Activated CD4-positive, alpha-beta T cell treated with anti-CD3 and anti-CD28 coated beads, Interleukin-2, amount 10 ng/mL, durations not matched to agents 24 days and 14 days (primary cell): ENCODE results near the gene NIPAL4. TPM values are rescaled to one million over a fixed set of nuclear protein-coding genes. Genes with fewer than 3 reads are reported as not detected.

Experiments used
- DNase-seq: peaks from one replicate; pipeline ENCODE4 v3.0.0; 2022
- H3K27ac Mint-ChIP-seq: one replicate; pipeline ENCODE4 v1.8.0; 2022; ENCODE audit warnings: mild to moderate bottlenecking, mixed read lengths
- H3K27me3 Mint-ChIP-seq: one replicate; pipeline ENCODE4 v1.8.0; 2022; ENCODE audit warnings: mixed read lengths
- H3K36me3 Mint-ChIP-seq: one replicate; pipeline ENCODE4 v1.8.0; 2022; ENCODE audit warnings: low read depth, mild to moderate bottlenecking, mixed read lengths
- H3K4me1 Mint-ChIP-seq: one replicate; pipeline ENCODE4 v1.8.0; 2021; ENCODE audit warnings: mixed read lengths
- H3K4me3 Mint-ChIP-seq: one replicate; pipeline ENCODE4 v1.8.0; 2022; ENCODE audit warnings: mild to moderate bottlenecking, moderate library complexity, mixed read lengths
- H3K9me3 Mint-ChIP-seq: one replicate; pipeline ENCODE4 v1.8.0; 2021; ENCODE audit warnings: mixed read lengths
- intact Hi-C: fragments of 100-400 bp; cut with micrococcal nuclease; formaldehyde crosslinking; loops from one replicate; pipeline ENCODE4 v1.15.1; 2023
- total RNA-seq: library from RNA; stranded (reverse); gene quantifications from 2 replicates; pipeline ENCODE4 v1.2.3, GENCODE V29; 2022

NIPAL4 gene
- total RNA-seq, 1 donor from 2014 or later = 2.7 TPM

DNA sequence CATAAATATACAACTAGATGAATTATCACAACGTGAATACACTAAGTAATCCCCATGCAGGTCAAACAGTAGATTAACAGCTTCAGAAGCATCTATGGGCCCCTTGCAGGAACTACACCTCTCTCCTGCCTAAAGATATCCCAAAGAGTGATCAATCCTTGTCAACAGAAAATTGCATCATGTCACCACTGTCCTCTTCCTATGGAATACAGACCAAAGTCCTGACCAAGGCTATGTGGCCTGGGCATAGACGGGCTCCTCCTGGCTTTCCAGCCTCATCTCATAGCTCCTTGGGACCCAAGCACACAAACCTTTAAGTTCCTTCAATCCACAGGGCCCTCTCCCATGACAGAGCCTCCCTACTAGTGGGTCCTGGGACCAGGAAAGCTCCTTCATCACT lies 25.3 kb downstream of the NIPAL4 start:
- H3K9me3 Mint-ChIP-seq = no peaks in the 10 kb centered on the region
- peaks cover 66% of the 10 kb centered on the region for H3K4me1 Mint-ChIP-seq
- no peaks in the 10 kb centered on the region for H3K27me3 Mint-ChIP-seq
- peak overlapping the region; percentile 64 for H3K27ac Mint-ChIP-seq
- intact Hi-C loops = no loop called here
- no peak for DNase-seq
- no peak overlapping the region for H3K4me3 Mint-ChIP-seq
- H3K36me3 Mint-ChIP-seq = peaks cover 87% of the 10 kb centered on the region

DNA sequence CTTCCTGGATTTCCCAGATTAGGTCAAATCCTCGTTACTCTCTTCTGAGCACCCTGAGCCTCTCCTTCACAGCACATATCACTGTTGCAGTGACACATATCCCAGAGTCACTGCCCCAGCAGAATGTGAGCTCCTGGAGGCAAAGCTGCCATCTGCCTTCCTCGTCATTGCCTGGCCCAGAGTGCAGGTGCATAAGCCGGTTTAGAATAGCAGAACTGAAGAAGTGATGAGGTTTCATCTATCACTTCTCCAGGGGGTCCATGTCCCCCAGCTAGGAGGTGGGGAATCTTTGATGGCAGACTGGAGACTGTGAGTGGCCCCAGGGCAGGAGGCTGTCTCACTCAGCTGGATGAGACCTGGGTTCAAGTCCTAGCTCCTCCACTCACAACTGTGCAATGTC lies 25.8 kb downstream of the NIPAL4 start:
- Mint-ChIP-seq H3K36me3 (peaks cover 87% of the 10 kb centered on the region), H3K4me3 (no peak overlapping the region), H3K4me1 (peaks cover 63% of the 10 kb centered on the region), H3K27me3 (no peaks in the 10 kb centered on the region), H3K9me3 (no peaks in the 10 kb centered on the region), H3K27ac (peak overlapping the region; percentile 64)
- no peak for DNase-seq
- intact Hi-C loops = no loop called here

DNA sequence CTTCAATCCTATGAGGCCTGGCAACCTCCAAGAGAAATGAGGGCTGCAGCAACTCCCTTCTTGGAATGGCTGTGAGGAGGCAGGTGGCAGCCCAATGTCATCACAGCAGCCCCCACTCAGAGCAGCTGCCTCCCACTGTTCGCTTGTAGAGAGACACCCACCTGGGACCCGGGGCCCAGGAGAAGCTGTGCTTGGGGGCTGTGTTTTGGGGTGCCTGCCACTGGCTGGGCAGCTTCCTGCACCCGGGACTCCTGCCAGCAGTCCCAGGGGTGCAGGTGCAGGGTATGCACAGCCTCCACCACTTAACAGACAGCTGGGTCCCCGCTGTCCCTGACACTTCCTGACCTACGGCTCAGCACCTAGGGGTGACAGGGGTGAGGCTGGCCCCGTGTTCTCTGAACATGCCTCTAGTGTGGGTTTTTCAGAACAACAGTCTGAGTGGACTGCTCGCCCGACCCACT lies 26.2 kb downstream of the NIPAL4 start:
- H3K9me3 Mint-ChIP-seq = no peaks in the 10 kb centered on the region
- H3K27ac Mint-ChIP-seq = peak overlapping the region; percentile 78
- peaks cover 59% of the 10 kb centered on the region for H3K4me1 Mint-ChIP-seq
- peaks cover 87% of the 10 kb centered on the region for H3K36me3 Mint-ChIP-seq
- intact Hi-C loops = no loop called here
- no peaks in the 10 kb centered on the region for H3K27me3 Mint-ChIP-seq
- no peak overlapping the region for H3K4me3 Mint-ChIP-seq
- no peak for DNase-seq

DNA sequence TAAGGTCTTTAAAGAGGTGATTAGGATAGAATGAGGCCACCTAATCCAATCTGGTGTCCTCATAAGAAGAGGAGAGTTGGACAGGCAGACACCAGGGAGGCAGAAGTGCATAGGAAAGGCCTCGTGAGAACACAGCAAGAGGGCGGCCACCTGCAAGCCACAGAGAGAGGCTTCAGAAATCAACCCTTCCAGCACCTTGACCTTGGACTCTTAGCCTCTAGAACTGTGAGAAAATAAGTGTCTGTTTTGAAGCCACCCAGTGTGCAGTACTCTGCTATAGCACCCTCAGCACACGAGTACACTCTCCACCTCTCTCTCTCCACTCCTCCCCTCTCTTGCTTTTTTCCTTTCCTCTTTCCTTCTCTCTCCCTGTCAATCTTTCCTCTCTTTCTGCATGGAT lies 26.8 kb downstream of the NIPAL4 start:
- H3K27ac Mint-ChIP-seq = peak overlapping the region; percentile 78
- DNase-seq = no peak
- H3K4me3 Mint-ChIP-seq = peak overlapping the region; percentile 55
- H3K4me1 Mint-ChIP-seq = peaks cover 56% of the 10 kb centered on the region
- intact Hi-C loops = no loop called here
- peaks cover 90% of the 10 kb centered on the region for H3K36me3 Mint-ChIP-seq
- H3K9me3 Mint-ChIP-seq = no peaks in the 10 kb centered on the region
- H3K27me3 Mint-ChIP-seq = no peaks in the 10 kb centered on the region

DNA sequence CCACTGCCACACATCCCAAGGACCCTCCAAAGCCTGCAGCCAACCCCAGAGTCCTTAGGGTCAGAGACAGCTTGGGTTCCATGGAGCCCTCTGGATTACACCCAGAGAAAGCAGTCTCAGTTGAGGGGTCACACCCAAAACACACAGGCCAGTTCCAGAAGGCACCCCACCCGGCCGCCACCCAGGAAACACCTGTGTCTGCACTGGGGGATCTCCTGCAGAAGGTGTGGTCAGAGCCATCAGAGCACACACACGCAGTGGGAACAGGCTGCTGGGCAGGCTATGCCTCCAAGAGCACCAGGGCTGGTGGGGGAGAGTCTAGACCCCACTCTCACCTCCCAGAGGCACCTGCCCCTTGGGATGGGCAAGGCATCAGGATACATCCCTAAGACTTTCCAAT lies 27.3 kb downstream of the NIPAL4 start:
- DNase-seq = peak; percentile 77
- intact Hi-C loops = no loop called here
- Mint-ChIP-seq H3K9me3 (no peaks in the 10 kb centered on the region), H3K36me3 (peaks cover 88% of the 10 kb centered on the region), H3K27ac (peak overlapping the region; percentile 78), H3K4me1 (peaks cover 51% of the 10 kb centered on the region), H3K27me3 (no peaks in the 10 kb centered on the region), H3K4me3 (peak overlapping the region; percentile 55)

DNA sequence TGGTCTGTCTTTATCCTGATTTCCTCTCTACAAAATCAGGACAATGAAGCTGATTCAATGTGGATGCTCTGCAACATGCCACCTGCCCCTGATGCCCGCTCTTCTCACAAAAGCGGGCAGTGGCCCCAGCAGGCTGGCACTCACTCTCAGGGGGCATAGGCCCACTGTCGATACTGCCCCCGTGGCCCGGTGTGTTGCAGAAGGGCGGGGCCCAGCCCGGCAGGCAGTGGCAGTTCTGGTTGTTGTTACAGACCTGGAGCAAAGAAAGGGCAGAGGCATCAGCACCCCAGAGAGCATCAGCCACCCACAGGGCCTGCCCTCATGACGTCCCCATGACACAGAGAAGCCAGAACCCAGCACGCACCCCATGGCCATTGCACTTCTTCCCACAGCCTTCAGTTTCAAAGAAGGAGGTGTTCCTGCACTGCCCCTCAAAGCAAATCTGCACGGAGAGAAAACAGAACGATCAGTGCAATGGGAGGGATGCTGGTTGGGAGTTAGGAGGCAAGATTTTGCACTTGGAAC lies 31.5 kb downstream of the NIPAL4 start:
- DNase-seq = no peak
- H3K27ac Mint-ChIP-seq = no peak overlapping the region
- H3K36me3 Mint-ChIP-seq = peaks cover 78% of the 10 kb centered on the region
- H3K4me3 Mint-ChIP-seq = no peak overlapping the region
- no peaks in the 10 kb centered on the region for H3K27me3 Mint-ChIP-seq
- intact Hi-C loops = no loop called here
- H3K4me1 Mint-ChIP-seq = peaks cover 40% of the 10 kb centered on the region
- H3K9me3 Mint-ChIP-seq = no peaks in the 10 kb centered on the region

DNA sequence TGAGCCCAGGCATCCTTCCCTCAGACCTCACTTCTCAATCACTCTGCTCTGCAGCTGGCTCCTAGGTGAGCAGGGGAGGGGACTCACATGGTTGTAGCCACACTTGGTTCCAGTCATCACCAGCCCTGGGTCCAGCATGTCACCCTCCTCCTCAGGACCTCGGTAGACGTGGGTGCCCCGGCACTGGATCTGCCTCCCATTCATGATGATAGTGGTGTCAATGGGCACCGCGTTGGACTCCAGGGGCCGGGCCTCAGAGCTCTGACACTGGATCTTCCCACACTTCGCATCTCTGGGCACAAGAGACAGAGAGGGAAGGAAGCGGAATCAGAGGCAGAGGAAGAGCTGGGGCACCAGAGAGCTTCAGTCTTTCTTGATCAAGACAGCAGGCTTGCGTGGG lies 32.9 kb downstream of the NIPAL4 start:
- H3K36me3 Mint-ChIP-seq = peaks cover 76% of the 10 kb centered on the region
- intact Hi-C loops = no loop called here
- no peak overlapping the region for H3K4me3 Mint-ChIP-seq
- H3K27ac Mint-ChIP-seq = peak overlapping the region; percentile 11
- no peak for DNase-seq
- no peaks in the 10 kb centered on the region for H3K9me3 Mint-ChIP-seq
- peaks cover 34% of the 10 kb centered on the region for H3K4me1 Mint-ChIP-seq
- no peaks in the 10 kb centered on the region for H3K27me3 Mint-ChIP-seq

DNA sequence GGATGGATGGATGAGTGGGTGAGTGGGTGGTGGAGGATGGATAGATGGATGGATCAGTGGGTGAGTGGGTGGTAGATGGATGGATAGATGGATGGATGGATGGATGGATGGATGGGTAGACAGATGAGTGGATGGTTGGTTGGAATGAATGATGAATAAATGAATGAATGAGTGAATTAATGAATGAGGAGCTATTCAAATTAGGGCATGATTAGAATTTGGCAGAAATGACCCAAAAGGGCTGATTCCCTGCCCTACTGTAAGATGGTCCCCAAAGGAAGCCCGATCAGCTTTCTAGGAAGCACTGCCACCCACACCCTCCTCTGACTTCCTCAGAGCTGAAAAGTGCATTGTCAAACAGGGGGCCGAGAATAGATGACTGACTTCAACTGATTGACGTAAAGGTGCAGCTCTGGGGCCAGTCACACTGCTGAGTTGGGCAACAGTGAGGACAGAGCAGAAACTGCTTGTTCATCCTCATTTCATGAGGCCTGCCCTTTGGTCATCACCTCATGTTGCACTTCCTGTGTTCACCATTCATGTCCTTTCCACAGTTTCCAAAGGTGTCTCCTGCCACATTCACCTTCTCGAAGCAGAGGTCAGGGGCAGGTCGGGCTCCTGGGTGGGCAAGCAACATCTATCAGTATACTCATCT lies 34.3 kb downstream of the NIPAL4 start:
- Mint-ChIP-seq H3K36me3 (peaks cover 66% of the 10 kb centered on the region), H3K27ac (peak overlapping the region; percentile 72), H3K9me3 (no peaks in the 10 kb centered on the region), H3K4me3 (no peak overlapping the region), H3K27me3 (no peaks in the 10 kb centered on the region), H3K4me1 (peaks cover 25% of the 10 kb centered on the region)
- DNase-seq = no peak
- intact Hi-C loops = no loop called here

DNA sequence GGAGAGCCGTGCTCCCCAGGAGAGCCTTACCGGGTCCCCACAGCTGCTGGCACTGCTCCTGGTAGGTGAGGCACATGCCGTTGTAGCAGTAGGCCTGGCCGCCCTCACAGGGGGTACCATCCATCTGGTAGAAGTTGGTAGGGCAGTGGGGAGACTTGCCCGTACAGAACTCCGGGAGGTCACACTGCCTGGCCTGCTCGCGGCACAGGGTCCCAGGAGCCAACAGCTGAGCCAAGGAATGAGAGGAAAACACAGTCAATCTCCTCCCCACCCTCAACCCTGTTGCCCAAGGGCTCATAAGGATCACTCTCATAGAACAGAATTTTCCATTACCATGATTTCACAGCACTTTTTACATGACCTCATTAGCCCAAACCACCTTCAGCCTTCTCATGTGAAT lies 36.9 kb downstream of the NIPAL4 start:
- Mint-ChIP-seq H3K4me1 (peaks cover 30% of the 10 kb centered on the region), H3K36me3 (peaks cover 62% of the 10 kb centered on the region), H3K4me3 (no peak overlapping the region), H3K27me3 (no peaks in the 10 kb centered on the region), H3K27ac (peak overlapping the region; percentile 75), H3K9me3 (no peaks in the 10 kb centered on the region)
- intact Hi-C loops = no loop called here
- no peak for DNase-seq

DNA sequence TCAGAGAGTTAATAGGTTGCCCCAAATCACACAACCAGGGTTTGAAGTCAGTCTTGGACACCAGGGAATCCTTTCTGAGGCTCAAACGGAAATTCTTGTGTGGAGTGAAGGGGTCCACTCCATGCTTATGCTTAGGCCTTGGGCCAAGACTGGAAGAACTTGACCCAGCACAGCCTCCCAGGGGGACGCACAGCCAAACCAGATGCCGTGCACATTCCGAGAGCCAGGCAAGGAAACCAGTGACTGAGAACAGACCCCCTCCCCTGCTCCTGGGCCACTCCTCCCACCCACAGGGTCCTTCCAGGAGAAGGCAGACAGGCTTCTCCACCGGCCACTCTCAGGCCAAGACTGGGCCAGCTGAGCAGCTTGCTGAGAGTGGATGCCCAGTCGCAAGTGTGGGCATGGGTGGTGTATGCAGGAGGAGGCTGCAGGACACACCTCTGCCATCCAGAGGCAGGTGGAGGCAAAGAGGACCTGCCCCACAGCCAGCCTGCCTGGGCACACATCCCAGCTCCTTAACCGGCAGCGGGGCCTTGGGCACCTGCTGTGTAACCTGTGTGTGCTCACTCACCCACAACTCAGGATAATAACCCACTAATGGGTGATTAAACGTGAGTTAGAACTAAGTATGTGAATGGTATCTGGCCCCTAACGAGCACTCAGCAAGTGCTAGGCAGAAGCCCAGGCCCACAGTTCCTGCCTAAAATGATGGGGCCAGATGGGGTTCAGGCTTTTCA lies 38.0 kb downstream of the NIPAL4 start:
- Mint-ChIP-seq H3K27me3 (no peaks in the 10 kb centered on the region), H3K9me3 (no peaks in the 10 kb centered on the region), H3K27ac (no peak overlapping the region), H3K4me1 (peaks cover 38% of the 10 kb centered on the region), H3K36me3 (peaks cover 65% of the 10 kb centered on the region), H3K4me3 (no peak overlapping the region)
- no peak for DNase-seq
- intact Hi-C loops = no loop called here

DNA sequence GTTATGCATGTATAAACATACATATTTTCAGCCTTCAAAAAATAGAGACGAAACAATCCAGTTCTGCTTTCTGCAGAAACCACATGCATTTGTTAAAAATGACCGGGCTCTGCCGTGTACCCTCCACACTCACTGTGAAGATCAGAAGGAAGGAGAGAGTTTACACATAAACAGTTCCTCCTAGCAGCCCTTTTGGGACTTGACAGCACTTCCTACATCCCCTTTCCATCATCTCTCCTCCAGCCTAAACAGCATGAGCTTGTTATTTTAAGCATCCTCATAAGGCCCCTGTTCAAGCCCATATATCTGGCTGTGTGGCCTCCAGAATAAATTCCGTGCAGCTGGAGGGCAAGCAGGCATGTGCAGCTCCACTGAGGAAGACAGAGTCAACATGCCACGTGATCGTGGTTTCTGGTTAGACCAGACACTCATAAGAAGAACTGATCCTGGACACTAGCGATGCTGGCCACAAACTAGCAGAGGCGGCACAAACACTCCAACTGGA lies 42.2 kb downstream of the NIPAL4 start:
- peaks cover 45% of the 10 kb centered on the region for H3K4me1 Mint-ChIP-seq
- peak overlapping the region; percentile 54 for H3K27ac Mint-ChIP-seq
- no peak for DNase-seq
- no peaks in the 10 kb centered on the region for H3K27me3 Mint-ChIP-seq
- peaks cover 72% of the 10 kb centered on the region for H3K36me3 Mint-ChIP-seq
- H3K4me3 Mint-ChIP-seq = no peak overlapping the region
- no peaks in the 10 kb centered on the region for H3K9me3 Mint-ChIP-seq
- intact Hi-C loops = no loop called here

DNA sequence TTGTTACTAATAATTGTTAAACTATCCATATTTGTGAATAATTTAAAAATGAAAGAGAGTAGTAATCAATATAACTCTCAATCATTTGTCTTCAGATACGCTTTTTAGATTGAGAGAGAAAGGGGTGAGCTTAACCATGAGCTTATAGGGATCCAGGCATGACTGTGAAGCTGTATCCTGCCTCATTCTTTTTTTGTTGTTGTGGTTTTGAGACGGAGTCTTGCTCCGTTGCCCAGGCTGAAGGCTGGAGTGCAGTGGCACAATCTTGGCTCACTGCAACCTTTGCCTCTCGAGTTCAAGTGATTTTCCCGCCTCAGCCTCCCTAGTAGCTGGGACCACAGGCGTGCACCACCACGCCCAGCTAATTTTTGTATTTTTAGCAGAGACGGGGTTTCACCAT lies 44.0 kb downstream of the NIPAL4 start:
- Mint-ChIP-seq H3K27me3 (no peaks in the 10 kb centered on the region), H3K4me1 (peaks cover 56% of the 10 kb centered on the region), H3K27ac (peak overlapping the region; percentile 38), H3K9me3 (no peaks in the 10 kb centered on the region), H3K4me3 (no peak overlapping the region), H3K36me3 (peaks cover 81% of the 10 kb centered on the region)
- DNase-seq = no peak
- intact Hi-C loops = no loop called here

DNA sequence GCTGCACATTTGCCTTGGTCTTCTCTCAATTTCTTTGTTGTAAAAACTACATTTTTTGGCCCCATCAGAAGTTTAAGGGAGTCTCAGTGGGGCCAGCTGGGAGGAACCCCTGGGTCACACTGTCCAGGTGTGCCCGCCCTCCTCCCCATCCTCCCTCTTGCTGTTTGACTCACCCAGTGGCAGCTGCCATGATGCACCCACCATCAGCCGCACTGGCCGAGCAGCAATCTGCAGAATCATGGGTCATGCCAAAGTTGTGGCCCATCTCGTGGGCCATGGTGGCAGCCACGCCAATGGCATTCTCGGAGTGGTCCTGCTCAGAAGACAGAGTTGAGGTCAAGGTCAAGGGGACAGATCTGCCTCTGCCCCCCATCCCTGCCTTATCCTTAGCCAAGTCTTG lies 45.5 kb downstream of the NIPAL4 start:
- no peak for DNase-seq
- Mint-ChIP-seq H3K9me3 (no peaks in the 10 kb centered on the region), H3K36me3 (peaks cover 86% of the 10 kb centered on the region), H3K27ac (peak overlapping the region; percentile 13), H3K4me3 (no peak overlapping the region), H3K27me3 (no peaks in the 10 kb centered on the region), H3K4me1 (peaks cover 59% of the 10 kb centered on the region)
- intact Hi-C loops = no loop called here

DNA sequence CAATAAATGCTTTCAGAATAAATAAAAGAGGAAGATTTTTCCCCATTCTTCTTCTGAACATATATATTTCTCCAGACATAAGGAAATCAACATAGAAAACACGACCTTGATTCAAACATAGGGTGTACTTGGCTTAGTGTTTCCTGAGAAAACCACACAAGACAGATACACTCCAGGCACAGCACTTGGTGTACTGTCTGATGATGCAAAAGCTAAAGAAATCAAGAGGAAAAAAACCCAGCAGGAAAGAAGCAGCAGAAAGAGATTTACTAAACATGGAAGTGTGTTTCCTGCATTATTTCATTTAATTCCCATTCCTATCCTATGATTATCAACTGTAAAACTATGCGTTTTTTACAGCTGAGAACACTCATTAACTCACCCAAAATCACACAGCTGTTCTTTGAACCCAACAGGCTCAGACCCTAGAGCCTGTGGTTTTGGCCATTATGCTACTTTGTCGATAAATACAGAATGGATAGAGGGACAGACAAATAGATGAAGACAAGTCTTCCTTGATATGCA lies 46.1 kb downstream of the NIPAL4 start:
- DNase-seq = no peak
- Mint-ChIP-seq H3K36me3 (peaks cover 85% of the 10 kb centered on the region), H3K4me3 (no peak overlapping the region), H3K27me3 (no peaks in the 10 kb centered on the region), H3K4me1 (peaks cover 57% of the 10 kb centered on the region), H3K27ac (peak overlapping the region; percentile 66), H3K9me3 (no peaks in the 10 kb centered on the region)
- intact Hi-C loops = no loop called here
